NCI-H446 treated with DMSO at 0.1 percent for 48 hours (cell line): ENCODE measurements around the gene KDR.

Source experiments
- DNase-seq: peaks from one replicate; lab custom pipeline; 2025; lab: John Stamatoyannopoulos, UW

KDR gene

DNA sequence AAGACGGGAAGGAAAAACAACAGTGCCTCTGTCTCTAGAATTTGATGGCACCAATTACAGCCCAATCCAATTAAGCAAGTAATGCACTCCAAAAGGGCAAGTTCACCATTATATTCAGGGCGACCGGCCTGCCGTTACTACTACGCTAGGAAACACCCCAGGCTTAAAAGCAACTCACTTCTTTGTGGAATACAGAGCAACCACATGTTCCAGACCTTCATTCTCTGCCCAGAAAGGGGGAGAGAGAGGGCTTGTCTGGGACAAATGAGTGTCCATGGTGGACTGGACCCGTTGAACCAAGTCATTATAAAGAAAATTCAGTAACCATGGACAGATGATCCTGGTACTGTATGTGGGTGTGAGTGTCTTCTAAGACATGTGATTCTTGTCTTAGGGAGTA, 1.6 kb downstream of the KDR start:
- DNase-seq, result no peak

DNA sequence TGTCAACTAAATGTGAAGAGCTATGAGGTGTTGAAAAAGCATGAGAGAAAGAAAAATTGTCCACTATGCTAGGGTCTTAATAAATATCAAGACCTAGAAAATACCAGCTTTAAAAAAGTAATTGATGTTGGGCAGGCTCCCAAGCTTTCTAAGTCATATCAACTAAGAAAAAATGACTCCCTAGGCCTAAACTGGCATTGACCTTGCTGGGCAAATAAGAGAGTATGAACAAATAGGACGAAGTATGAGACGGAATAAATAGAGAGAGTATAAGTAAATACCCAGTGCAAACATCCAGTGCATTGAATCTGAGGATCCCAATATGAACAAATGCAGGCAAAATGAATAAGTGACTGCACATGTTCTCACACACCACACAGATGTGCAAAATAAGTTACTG, 3.2 kb downstream of the KDR start:
- DNase-seq, result no peak

DNA sequence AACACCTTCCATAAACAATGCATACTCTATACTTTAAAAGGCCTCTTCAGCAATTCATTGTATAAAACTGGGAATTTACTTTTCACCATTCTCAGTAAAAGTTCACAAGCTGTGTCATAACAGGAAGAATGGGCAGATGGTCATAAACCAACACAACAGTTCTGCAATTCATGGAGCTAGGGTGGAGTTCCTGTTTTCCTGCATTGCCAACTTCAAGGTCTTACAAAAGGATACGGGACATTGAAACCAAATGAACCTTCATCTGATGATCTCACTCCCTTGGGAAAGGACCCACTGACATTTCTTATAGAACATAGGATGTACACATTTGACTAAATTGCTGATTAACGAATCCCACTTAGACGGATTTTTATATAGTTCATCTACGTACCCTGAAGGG, 4.1 kb downstream of the KDR start:
- no peak for DNase-seq

- no peak for DNase-seq
These were observed 7.0 kb downstream of the KDR start for GRCh38 chr4:55118397-55118796.

DNA sequence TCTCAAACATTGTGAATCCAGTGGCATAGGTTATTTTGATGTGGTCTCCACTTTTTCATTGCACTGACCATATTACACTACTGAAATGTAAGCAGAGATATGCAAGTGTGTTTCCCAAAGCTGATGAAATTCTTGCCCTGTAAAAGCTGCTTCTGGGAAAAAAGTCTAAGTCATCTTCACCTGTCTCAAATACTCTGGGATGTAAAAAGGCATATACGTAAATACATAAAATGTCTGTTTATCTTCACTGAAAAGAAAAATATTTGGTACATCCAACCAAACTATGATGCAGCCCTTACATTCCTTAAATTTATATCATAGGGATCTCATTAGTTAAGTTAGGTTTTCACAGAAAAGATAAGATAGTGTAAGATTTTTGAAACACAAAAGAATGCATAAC, 7.9 kb downstream of the KDR start:
- DNase-seq, result no peak

GRCh38 chr4:55116450-55116849, 8.9 kb downstream of the KDR start:
- DNase-seq, result no peak

- no peak for DNase-seq
These were observed 13.8 kb downstream of the KDR start for GRCh38 chr4:55111601-55112000.

- no peak for DNase-seq
These were observed 15.3 kb downstream of the KDR start for GRCh38 chr4:55110131-55110530.

- DNase-seq, result no peak
These were observed 18.3 kb downstream of the KDR start for GRCh38 chr4:55107054-55107453.

- DNase-seq, result no peak
These were observed 22.2 kb downstream of the KDR start for GRCh38 chr4:55103224-55103623.

GRCh38 chr4:55099816-55100215, 25.6 kb downstream of the KDR start:
- DNase-seq, result no peak

GRCh38 chr4:55098456-55099204, 26.8 kb downstream of the KDR start:
- DNase-seq, result no peak

- no peak for DNase-seq
These were observed 28.8 kb downstream of the KDR start for GRCh38 chr4:55096619-55097018.

DNA sequence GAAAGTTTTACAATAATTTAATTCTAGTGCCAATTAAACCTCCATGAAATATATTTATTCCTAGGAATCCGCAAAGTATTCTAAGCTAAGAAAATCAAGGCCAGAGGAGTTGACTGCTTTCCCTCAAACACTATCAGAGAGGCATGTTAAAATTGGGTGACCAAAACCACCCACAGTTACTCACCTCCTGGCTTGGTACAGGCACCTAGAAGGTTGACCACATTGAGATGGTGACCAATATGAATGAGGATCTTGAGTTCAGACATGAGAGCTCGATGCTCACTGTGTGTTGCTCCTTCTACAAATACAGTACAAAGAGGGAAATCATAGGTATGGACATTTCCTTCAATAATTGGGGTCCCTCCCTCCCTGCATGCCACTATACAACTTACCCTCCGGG, 29.4 kb downstream of the KDR start:
- DNase-seq, result no peak

DNA sequence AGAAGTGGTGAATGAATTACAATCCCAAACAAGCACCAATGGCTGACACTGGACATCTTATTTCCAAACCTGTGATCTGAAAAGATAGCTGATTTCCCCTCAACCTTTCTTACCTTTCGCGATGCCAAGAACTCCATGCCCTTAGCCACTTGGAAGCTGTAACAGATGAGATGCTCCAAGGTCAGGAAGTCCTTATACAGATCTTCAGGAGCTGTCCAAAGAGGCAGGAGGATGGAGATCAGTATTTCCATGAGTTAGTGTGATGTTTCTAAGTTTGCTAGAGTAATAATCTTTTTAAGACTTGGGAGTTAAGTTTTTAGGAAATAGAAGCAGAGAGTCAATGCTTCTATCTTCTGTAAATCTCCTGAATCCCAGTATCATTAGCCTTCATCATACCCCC, 32.9 kb downstream of the KDR start:
- DNase-seq, result no peak

DNA sequence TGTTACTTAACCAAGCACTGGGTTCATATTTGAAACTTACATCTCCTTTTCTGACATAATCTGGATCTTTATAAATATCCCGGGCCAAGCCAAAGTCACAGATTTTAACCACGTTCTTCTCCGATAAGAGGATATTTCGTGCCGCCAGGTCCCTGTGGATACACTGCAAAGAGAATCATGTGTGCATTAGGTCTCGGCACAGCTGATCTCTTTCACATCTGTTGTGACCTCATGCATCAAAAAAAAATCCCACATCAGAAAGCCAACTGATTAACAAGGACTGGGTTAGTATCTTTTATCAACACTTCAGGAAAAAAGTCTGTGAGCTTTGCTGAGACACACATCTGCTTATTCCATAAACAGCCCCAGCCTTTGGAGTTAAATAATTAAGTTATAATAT, 35.5 kb downstream of the KDR start:
- DNase-seq, result no peak

GRCh38 chr4:55087913-55088260, 37.5 kb downstream of the KDR start:
- DNase-seq, result no peak

DNA sequence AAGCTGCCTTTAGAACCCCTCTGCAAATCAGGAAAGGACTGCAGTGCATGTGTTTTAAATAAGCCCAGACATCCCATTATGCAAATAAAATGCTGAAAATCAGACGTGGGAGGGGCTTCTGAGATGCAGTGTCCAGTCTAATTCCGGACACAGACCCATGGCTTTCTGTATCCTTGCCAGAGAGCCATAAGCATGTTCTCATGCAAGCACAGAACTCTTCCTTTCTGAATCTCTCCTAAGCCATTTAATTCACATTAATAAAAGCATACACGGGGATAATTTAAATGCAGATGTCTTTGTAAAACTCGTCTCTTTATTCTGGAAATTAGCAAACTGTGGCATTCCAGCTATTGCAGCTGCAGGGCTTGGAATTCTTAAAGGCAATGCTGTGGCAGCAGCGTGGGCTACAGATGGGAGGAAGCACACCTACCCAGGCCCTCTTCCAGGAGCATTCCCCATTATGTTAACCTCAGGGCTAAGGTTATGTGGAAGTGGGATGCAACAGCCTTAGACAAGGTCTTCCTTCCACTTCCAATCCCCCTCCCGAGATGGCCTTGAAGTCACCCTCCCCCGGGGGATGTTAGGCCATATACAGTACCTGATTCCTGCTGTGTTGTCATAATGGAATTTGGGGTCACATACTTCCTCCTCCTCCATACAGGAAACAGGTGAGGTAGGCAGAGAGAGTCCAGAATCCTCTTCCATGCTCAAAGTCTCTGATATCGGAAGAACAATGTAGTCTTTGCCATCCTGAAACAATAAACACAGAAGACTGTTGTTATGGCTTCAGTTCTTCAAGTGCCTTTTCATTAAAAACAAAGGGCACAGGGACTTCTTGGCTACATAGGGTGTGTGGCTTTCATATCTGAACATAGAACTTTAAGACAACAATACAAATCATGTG, 38.1 kb downstream of the KDR start:
- DNase-seq, result no peak

DNA sequence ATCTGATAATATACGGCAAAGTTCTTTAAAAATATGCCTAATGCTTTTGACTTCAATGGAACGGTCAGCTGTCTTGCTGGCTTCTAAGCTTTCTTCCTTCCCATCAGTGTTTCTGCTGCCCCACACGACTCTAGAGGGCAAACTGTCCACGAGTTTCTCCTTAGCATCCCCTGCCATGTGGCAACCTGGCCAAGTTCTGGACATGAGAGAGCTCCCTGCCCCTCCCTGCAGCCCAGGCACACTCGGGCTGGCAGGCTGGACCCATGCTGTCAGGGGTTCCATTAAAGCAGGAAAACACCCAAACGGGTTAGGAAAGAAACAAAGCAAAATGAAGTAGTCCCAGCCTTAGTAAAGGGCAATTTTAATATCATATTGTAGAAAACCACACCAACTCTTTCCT, 38.8 kb downstream of the KDR start:
- no peak for DNase-seq

GRCh38 chr4:55083735-55084134, 41.7 kb downstream of the KDR start:
- DNase-seq, result no peak

DNA sequence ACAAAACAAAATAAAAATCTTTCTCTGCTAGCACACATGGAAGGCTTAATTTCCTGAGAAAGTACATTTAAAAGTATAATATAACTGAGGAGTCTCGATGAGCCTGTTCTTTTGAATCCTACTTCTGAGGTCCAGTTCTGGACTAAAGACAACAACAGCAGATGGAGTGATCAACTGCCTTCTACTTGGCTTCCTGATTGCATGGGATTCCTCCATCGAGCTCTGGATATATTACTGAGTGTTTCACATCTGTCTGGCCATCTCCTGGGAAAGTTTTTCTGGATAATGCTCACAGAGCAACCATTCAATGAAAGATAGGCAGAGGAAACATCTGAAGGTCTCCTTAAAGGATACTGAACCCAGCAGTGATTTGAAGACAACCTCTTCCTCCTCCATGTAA, 42.6 kb downstream of the KDR start:
- no peak for DNase-seq

DNA sequence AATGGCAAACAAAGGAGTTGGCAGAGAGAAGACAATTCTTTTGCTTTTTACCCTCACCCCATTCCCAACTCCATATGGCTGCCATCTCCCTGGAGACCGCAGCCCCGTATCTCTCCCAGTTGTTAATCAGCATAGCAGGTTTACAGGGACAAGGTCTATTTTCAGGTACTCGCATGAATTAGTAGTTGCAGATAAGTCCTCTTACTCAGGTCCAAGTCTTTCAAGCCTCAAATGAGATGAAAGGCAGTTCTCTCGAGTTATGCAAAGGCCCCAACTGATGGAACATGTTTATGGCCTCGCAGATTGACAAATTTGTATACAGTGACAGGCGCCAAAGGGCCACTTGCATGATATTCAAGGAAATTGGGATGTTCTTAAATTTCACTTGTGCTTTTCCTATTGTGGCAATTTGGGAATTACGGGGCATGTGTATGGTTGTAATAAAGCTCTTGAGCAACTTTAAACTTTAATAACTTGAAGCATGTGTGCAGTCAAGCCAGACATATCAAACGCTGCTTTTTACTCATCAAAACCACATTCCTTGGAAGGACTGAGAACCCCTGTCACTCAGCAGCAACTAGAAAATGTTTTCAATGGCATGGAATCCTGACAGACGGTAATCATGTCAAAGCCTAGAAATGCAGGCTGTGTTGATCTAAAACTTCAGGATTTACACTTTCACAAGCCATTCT, 45.1 kb downstream of the KDR start:
- DNase-seq, result no peak
